NCI-H1436 treated with DMSO at 0.1 percent for 48 hours (cell line): ENCODE results near the gene PIK3R1.

ENCODE experiments used
- DNase-seq: peaks from one replicate; lab custom pipeline; 2025; lab: John Stamatoyannopoulos, UW

PIK3R1 gene

DNA sequence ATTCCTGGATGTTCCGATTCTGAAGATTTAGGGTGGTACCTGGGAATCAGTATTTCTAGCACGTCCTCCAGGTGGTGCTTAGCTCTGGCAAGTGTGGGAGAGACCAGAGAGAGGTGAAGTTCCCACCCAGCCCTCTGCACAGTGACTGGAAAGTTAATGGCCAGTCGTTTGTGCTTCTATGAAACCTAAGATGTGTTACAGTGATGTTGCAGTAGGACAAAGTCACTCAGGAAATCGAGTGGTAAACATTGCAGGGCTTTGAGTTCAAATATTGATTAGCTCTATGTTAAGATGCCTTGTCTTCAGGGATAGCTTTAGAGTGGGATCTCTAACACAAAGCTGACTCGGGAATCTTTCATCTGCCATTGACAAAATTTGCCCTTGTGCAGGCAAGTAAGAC is 55.6 kb downstream of the PIK3R1 start:
- DNase-seq, result no peak

DNA sequence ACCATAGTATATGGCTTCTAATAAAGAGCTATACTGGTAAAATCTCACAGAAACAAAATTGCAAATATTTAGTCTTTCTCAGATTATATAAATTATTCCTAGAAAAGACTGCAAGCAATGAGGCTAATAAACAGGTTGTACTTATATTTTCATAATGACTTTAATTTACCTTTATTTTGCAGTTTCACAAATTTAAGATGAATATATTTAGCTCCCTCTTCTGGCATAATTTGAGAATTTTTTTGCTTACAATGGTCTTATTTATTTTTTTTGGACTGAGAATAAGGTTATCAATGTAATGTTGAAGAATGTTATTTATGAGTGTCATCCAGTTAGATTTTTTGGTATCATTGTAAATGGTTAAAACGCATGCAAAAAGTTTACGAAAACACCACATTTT is 56.7 kb downstream of the PIK3R1 start:
- DNase-seq, result no peak

DNA sequence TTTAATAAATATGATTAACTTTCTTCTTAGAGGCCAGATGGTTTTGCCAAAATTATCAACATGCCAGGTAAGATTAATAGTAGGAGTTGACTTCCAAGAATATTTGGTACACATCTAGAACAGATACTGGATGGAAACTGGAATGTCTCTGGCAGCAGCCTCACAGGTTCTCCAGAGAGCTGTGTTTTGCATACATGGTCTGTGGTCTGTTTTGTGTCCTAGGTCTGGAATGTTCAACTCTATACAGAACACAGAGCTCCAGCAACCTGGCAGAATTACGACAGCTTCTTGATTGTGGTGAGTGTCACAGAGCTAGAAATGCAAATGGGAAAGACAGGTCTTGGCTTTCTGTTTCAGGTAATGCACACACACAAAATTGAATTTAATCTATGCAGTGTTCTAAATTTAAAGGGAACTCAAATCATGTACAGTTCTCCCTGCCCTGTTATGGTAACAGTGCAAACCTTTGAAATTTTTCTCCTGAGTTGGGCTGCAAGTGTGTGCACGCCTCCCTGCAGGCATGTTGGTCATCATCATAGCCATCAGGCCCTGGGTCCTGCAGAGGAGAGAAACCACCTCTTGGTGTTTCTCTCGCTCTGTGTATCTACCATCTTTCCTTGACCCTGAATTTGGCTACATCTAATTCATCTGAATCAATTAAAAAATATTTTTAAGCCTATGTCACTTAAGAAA is 58.3 kb downstream of the PIK3R1 start:
- DNase-seq, result no peak

DNA sequence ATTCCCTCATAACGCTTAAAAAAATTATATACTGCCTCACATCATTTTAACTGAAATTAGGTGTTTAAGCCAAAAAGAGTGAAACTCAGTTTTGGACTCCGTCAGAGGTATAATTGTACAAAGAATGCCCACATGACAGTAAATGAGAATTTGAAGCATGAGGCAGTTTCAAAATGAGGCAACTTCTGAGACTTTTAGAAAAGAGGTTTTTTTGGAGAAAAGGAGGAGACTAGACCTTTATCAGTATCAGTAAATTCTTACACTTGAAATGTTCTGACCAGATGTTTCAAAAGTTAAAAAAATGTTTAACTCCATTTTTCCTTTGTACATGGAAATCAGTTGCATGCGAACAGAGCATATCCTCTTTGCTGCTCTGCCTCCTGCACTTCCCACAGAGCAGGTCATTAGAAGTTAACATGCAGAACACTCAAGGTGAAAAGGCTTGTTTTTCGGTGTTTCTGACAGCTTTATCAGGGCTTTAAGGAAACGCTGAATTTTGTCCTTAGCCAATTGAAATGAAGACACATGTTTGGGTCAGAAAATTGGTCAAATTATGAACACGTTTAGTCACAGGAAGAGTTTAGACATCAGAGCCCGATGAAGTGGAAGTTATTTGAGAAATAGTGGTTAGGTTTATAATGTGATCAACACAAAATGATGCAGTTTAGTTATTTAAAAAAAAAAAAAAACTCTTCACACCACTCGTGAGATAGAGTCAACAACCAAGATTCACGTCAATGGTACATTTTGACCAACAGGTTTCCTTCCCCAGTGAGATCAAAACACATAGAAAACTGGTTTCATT is 59.5 kb downstream of the PIK3R1 start:
- no peak for DNase-seq

DNA sequence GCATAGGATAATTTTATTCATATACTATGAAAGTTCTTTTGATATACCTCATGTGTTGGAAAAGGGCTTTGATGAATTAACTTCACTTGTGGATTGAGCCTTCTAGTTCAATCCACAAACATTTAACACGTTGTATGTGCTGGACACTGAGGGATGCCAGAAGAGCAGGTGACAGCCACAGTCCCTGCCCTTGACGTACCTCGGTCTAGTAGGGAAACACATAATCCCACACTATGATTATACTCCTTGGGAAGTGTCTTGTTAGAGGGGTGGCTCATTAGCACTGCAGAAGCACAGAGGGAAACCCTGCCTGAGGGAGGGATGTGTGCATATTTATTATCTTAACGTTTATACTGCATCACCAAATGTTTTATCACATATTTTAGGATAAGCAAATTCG is 61.2 kb downstream of the PIK3R1 start:
- DNase-seq, result no peak

DNA sequence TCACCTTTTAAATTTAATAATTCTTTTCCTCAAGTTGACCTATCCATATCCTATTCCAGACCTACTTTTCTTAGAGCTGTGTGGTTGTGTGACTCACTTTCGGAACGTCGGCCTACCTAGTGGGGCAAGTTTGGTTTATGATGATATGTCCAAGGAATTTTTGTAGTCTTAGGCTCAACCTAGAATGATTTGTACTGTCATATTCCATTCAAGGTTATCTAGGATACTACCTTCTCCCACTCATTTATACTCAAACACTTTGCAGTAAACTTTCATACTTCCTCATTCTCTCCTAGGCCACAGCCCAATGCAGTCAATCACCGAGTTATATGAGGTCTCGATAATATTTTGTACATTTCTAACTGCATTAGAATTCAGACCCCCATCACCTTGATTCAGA is 61.9 kb downstream of the PIK3R1 start:
- DNase-seq, result no peak

DNA sequence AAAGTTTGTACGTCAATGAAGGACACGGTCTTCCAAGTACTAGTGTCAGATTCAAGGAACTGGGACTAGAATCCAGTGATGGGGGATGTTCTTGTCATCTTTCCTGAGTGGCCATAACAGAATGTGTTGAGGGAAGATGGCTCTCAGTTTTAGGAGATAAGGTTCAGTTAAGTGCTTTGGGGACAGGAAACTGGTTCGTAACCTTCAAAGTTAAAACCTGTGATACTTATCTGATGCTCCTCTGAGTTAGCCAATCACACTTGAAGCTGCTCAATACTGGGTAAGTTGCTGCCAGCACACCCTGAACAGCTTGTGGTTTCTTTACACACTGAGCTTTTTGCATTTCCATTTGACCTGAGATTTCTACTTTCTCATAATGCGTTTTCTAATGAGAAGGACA is 64.4 kb downstream of the PIK3R1 start:
- no peak for DNase-seq

DNA sequence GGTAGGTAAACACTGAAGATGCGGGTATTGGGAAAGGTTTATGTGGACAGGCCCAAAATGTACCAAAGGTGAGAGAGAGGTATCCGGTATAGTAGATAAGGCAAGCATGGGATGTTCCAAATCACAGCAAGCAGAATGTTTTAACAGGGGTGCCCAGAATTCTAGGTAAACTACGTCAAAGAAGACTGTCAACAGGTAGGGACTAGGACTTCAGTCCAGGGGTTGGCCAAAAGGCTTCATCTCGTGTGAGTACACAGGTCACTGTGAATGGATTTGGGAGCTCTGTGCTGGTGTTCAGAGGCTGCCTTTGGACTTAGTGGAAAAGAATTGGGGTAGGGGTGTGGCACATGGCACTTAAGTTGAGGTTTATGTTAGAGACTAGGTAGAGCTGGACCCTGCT is 66.4 kb downstream of the PIK3R1 start:
- DNase-seq, result no peak

DNA sequence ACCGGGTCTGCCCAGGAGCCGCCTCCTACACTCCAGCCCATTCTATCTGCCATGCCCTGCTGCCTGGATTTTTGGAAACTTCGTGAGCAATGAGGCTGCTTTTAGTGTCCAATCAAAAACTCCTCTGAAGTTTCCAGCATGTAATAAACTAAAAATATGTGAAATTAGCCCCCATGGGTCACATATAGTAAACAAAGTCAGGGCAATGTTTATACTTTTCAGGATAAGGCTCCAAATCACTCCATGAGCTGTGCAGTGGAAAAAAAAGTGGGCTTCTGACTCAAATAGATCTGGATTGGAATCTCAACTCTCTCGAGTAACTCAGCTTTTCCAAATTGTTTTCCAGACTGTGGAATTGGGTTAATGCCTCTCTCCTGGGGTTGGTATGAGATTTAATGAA is 68.2 kb downstream of the PIK3R1 start:
- DNase-seq, result no peak

DNA sequence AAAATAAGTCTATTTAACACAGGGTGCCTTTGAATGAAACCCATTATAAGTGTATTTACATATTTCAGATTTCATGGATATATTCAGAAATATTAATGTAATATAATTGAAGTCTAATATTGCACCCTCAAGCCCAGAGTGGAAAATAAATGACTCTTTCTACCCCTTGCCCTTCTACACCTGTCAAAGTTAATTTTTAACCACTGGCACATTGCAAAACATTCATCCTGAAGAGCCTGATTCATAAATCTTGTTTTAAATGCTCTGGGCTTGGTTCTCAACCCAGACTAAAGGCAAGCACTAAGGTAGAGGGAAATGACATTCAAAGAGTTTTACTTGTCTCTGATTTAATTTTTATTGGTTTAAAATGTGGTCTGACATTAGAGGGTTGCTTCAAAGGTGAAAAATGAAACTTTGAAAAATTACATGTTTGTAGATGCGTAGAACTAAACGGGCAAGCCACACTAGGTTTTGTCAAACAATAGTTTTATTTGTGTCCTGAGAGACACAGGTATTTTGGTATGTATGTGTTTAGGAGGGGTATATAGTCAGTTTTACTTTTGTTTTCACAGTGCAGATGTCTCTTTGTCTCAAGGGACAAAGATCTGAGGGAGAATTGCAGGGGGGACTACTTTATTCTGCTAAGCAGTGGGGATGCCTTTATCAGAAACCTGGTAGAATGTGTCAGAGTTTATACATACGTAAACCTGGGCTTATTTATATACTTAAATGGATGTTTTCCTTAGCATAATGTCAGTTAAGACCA is 69.7 kb downstream of the PIK3R1 start:
- DNase-seq, result no peak

DNA sequence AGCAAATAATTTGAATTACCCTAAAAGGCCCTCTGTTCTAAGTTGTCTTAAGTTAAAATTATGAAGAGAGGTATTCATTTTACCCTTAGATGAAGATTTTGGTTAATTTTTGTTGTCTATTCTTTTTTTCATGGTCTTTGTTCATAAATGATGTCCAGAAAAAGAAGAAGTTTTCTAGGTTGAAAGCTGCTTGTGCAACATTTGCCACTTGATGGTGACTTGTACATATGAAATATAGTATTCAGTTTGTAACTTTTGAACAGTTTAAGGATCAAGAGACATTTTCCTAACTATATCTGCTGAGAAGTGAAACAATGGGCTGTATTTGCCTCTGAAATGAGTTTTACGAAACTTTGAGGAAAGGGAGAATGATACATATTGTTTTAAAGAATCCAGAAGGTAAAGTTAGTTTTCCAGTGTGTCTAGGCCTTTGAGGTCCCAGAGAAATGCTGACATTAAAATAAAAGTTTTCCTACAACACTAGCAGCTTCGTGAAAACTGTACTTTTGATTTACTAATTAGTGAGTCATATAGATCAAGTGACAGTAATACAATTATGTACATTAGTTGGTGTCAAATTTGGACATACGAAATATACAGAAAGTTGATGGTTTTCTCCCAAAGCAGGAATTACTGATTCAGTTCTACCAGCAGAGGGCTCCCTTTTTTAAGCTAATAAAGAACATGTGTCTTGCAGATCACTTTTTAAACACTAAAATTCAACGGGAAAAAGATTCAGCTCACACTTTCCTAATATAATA is 70.5 kb downstream of the PIK3R1 start:
- no peak for DNase-seq

DNA sequence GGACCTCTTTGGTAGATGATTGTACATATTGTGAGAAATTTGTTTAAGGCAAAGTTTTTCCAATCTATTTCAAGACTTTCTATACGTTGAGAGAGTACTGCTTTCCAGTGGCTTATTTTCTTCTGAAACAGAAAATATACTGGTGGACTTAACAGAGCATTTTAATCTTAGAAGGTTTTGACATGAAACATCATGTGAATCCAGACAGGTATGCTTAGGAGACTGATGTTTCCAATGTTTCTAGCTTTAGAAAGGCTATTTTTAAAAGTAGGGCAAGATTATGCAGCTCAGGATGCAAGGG is 71.0 kb downstream of the PIK3R1 start:
- no peak for DNase-seq

DNA sequence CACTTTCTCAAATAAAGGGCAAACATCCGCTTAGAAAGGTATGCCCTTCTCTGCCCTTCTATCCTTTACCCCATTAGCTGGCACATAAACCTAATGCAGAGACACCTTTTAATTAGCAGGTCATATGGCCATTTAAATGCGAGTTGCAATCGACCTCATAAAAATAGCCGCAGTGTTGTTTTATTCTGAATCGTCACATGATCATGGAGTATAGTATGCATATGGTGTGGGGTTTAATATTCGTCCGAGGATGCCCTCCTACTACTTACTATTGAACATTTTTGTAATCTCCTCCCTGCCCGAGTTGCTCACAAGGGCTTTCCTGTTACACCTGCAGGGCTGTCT is 72.0 kb downstream of the PIK3R1 start:
- DNase-seq, result no peak

DNA sequence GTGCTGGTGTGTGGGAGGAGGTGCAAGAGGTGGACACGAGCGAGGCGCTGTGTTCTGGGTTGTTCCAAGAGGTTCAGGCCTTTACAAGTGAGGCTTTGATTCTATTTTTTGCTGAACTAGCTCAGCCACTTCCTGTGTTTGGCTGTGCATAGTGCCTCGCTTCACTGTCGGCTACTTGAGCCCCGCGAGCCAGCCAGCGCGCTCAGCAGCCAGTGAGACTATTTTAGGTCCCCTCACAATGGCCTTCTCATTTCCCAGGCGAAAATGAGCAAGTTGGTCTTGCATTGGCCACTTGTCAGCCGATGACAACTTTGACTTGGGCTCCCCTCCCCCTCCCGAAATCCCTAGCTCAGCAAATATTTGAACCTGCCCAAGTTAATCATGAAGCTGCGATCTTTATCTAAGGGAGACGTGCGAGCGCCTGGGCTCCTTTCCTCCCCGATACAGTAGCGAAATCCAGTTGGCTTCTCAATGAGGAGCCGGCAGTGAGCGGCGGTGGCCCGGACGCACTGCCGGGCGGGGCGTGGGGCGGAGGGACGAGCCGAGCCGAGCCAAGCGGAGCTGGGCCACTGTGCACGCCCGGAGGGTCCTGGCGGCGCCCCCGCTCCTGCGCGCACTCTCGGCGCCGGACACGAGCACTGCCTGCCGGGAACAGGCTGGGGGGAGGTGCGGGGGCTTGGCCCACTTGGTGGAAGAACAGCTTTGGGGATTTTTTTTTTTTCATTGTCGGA is 72.6 kb downstream of the PIK3R1 start:
- no peak for DNase-seq

DNA sequence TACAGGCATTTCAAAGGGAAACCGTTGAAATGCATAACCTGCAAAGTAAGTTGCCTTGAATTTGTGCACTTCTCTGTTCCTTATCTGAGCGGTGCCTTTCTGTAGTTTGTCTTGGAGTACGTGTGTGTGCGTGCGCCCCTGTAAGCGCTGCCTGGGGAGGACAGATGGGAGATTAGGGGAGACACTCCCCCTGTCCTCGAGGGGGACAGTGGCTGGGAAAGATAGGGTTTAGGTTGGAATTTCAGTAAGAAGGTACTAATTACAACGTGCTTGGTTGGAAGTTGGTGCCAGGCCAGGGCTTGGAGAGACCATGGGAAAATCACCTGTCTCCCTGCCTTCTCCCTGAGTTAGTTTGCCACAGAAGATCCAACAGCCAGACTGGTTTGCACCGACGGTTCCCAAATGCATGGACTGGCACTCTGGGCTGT is 73.2 kb downstream of the PIK3R1 start:
- DNase-seq, result no peak

DNA sequence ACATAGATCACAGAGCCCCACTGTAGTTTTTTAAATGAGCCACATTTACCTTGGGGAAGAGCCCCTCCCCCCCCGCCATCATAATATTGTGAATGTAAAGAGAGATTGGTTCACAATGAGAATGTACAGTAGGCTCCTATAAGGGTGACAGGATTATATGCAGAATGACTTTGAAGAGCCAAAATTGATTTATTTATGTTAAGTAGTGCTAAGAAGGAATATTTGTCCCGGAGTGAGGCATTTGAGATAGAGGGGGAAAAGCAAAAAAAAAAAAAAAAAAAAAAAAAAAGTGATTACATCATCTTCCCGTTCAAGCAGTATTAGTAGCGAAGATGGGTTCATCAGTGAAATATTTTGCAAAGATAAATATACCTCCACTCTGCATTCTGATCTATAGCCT is 73.9 kb downstream of the PIK3R1 start:
- no peak for DNase-seq

DNA sequence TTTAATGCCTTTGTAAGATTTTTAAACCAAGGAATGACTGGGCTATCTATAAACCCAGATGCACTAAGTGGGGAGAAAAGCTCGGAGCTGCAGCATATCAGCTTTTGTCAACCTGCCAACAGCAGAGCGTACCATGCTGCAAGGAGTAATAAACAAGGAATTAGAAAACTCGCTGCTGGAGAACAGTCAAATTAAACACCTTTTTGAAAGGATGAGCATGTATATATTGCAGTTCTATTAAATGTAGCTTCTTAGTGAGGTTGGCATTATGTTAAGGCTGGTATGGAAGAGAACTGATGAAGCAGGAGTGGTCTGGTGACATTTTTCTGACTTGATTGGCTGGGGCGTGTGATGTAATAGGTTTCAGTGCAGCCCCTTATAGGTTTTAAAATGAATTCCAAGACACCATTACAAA is 74.7 kb downstream of the PIK3R1 start:
- no peak for DNase-seq

DNA sequence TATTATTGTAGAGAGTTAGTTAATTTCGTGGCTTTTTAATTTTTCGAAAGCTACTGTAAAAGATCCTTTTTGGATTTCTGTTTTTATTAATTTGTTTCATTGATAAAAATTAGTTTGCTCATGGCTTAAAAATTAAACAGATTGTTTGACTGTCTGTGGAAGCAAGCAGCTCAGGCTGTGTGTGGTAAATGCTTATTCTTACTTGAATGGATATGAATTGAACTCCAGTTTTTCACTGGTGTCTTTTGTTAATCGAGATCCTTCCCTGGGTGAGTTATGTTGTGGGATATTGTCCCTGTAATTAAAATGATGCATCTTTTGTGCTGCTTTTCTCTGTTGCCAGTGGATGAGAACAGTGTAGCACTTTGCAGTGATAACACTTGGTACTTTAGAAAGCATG is 75.3 kb downstream of the PIK3R1 start:
- DNase-seq, result no peak

DNA sequence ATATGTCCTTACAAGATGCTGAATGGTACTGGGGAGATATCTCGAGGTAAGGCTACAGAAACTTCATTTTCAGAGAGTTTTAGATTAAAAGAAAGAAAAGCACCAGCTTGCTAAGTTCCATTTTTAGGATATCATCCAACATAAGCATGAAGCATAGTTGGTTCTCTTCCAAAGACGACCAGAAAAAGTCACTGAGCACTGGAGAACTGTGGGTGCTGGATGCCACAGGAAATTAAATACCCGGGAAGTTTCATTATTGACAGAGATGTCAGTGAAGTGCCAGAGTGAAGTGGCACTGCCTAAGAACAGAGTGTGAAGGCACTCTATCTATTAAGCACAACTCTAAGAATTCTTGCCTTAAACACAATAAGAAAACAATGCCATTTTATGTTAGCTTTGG is 76.8 kb downstream of the PIK3R1 start:
- DNase-seq, result no peak

DNA sequence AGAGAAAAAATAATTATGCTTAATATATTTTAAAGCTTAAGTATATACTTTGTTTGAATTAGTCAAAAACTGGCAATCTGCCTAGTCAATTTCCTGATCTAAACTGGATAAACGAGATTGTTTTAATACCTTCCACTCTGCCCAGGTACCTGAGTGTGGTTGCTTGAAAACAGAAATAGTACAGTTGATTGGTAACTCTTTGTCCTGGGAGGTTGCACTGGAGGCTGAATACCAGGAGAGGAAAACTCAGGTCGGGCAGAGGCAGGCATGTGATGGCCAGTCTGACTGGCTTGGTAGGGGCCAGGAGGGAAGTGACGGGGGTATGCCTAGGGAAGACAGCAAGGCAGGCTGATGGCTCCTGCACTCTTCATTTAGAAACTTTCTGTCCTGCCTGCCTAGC is 80.2 kb downstream of the PIK3R1 start:
- no peak for DNase-seq

DNA sequence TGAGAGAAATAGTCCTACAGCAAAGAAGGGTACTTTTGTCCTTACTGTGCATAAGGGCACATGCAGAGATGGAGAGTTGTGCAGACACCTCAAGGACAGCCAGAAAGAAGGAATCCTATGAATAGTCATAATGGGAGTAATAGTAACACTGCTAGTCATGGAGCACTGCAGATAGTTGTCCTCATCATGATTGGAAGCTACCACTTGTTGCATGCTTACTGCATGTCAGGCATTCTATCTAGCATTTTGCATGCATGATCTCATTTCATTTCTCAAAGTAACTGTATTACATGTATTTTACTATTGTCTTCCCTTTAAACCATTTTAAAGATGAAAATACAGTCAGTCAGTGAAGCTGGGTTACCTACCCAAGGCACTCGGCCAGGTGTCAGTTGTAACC is 81.3 kb downstream of the PIK3R1 start:
- DNase-seq, result no peak

DNA sequence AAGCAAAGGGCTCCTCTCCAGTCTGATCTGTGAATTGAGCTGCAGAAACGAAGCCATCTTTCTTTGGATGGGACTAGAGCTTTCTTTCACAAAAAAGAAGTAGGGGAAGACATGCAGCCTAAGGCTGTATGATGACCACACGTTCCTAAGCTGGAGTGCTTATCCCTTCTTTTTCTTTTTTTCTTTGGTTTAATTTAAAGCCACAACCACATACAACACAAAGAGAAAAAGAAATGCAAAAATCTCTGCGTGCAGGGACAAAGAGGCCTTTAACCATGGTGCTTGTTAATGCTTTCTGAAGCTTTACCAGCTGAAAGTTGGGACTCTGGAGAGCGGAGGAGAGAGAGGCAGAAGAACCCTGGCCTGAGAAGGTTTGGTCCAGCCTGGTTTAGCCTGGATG is 82.1 kb downstream of the PIK3R1 start:
- DNase-seq, result no peak
